ENCODE results near the gene OSBPL9. TPM values are rescaled to one million over a fixed set of nuclear protein-coding genes. Genes with fewer than 3 reads are reported as not detected.

Gene OSBPL9
- total RNA-seq, 4 donors from 2014 or later: 95.6 to 272 (median 128) TPM

DNA sequence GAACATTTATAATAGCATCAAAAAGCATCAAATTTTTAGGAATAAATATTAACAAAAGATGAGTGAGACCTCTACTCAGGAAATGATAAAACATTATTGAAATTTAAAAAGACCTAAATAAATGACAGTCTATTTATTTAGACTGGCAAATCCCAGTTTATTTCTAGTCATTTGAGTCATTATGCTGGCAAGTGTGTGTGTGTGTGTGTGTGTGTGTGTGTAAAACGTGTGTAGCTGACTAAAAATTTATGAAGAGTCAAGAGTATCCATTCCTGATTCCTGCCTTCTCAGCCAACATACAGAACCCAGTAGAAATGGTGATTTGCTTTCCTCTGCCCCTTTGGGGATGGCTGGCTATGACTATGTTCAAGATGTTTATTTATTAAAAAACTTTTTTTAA is 46.2 kb downstream of the OSBPL9 start:
- DNase-seq: no peak
- Histone ChIP-seq H3K4me1 (peaks cover 8 to 15% of the 10 kb centered on the region in 2 donors), H3K4me3 (replicated peaks in 1 of 3) (no peak overlapping the region), H3K9me3 (no peaks in the 10 kb centered on the region), H3K27me3 (no peaks in the 10 kb centered on the region), H3K36me3 (no peaks in the 10 kb centered on the region), H3K27ac (no peak overlapping the region)
- 65 to 79% methylated on average over 1 of the region's 1 CpG for WGBS, 2 donors
- intact Hi-C loops (cut with DNase I): no loop called here
- no peak for TF ChIP-seq POLR2A (IDR thresholded peaks at IDR 0.05)

DNA sequence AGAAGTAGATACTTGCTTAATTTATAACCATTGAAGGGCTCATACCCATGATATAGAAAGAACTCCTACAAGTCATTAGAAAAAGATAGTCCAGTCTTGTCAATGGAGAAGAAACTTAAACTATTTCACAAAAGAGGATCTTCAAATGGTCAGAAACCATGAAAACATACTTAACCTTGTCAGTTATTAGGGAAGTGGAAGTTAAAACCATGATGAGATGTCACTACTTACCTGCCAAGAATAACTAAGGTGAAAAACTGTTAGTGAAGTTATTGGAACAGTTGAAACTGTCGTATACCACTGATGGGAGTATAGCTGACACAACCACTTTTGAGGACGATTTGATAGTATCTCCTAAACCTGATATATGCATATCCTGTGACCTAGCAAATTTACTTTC is 46.8 kb downstream of the OSBPL9 start:
- 94 to 98% methylated on average over 2 of the region's 2 CpGs for WGBS, 2 donors
- H3K27me3 ChIP-seq: no peaks in the 10 kb centered on the region
- H3K9me3 ChIP-seq: no peaks in the 10 kb centered on the region
- DNase-seq: no peak
- intact Hi-C loops (cut with DNase I): no loop called here
- peaks cover 8 to 15% of the 10 kb centered on the region in 2 donors for H3K4me1 ChIP-seq
- TF ChIP-seq, protein P1, sequence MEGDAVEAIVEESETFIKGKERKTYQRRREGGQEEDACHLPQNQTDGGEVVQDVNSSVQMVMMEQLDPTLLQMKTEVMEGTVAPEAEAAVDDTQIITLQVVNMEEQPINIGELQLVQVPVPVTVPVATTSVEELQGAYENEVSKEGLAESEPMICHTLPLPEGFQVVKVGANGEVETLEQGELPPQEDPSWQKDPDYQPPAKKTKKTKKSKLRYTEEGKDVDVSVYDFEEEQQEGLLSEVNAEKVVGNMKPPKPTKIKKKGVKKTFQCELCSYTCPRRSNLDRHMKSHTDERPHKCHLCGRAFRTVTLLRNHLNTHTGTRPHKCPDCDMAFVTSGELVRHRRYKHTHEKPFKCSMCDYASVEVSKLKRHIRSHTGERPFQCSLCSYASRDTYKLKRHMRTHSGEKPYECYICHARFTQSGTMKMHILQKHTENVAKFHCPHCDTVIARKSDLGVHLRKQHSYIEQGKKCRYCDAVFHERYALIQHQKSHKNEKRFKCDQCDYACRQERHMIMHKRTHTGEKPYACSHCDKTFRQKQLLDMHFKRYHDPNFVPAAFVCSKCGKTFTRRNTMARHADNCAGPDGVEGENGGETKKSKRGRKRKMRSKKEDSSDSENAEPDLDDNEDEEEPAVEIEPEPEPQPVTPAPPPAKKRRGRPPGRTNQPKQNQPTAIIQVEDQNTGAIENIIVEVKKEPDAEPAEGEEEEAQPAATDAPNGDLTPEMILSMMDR (IDR thresholded peaks at IDR 0.05): no peak
- no peak for TF ChIP-seq POLR2A (IDR thresholded peaks at IDR 0.05)
- H3K4me3 ChIP-seq (replicated peaks in 1 of 3): no peak overlapping the region
- H3K36me3 ChIP-seq: no peaks in the 10 kb centered on the region
- no peak overlapping the region for H3K27ac ChIP-seq

DNA sequence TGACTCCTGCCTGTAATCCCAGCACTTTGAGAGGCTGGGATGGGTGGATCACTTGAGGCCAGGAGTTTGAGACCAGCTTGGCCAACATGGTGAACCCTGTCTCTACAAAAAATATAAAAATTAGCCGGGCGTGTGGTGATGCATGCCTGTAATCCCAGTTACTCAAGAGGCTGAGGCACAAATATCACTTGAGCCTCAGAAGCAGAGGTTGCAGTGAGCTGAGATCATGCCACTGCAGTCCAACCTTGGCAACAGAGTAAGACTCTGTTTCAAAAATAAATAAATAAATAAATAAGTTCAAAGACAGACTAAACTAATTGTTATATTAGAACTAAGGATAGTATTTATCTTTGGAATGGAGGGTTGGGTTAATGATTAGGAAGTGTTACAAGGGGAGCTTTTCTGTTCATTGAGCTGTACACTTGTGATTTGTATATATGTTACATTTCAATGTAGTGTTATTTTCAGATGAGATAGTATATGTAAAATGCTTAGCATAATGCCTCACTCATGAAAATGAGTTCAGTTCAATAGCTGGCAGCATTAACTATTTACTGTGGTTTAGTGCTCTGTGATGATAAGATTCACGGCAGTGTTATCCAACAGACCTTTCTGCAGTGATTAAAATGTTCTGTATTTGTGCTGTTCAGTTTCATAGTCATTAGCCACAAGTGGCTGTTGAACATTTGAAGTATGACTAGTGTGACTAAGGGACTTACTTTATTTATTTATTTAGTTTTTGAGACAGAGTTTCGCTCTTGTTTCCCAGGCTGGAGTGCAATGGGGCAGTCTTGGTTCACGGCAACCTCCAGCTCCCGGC is 47.7 kb downstream of the OSBPL9 start:
- 88 to 89% methylated on average over 6 of the region's 6 CpGs for WGBS, 2 donors
- TF ChIP-seq, protein P1 (IDR thresholded peaks at IDR 0.05): no peak
- no peak for TF ChIP-seq POLR2A (IDR thresholded peaks at IDR 0.05)
- intact Hi-C loops (cut with DNase I): no loop called here

DNA sequence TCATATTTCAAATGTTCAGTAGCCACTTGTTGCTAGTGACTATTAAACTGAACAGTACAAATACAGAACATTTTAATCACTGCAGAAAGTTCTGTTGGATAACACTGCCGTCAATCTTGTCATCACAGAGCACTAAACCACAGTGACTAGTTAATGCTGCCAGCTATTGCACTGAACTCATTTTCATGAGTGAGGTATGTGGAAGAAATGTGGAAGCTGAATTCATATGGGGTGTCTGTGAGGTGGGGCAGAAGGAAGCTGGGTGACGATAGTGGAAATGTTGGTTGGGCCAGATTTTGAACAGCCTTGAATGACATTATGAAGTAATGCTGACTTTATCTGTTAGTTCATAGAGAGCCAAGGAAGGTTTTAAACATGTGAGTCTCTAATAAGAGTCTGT is 49.6 kb downstream of the OSBPL9 start:
- H3K27ac ChIP-seq: no peak overlapping the region
- 78 to 93% methylated on average over 2 of the region's 2 CpGs for WGBS, 2 donors
- intact Hi-C loops (cut with DNase I): no loop called here

More for the DNA sequence above, 47.7 kb downstream of the OSBPL9 start:
- Histone ChIP-seq H3K36me3 (no peaks in the 10 kb centered on the region), H3K27me3 (no peaks in the 10 kb centered on the region), H3K4me3 (replicated peaks in 1 of 3) (no peak overlapping the region), H3K4me1 (peaks cover 8 to 15% of the 10 kb centered on the region in 2 donors), H3K9me3 (no peaks in the 10 kb centered on the region), H3K27ac (no peak overlapping the region)
- DNase-seq: no peak

DNA sequence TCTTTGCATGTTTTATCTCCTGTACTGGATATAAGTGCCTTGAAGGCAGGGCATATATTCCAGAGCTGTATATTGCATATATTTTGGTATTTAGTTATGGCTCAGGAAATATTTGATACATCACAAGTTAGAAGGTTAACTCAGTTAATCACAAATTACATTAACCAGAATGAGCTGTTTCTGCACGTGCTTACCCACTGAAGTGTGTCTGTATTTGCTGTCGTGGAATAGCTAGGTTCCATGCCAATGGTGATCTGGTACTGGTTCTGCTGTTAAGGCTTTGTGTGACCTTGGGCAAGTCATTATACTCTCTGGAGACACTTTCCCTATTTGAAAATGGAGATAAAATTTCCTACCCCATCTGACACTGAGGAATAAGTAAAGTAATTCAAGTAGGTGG is 50.7 kb downstream of the OSBPL9 start:
- Histone ChIP-seq H3K4me3 (replicated peaks in 1 of 3) (no peak overlapping the region), H3K9me3 (no peaks in the 10 kb centered on the region), H3K27ac (no peak overlapping the region), H3K4me1 (peaks cover 3 to 8% of the 10 kb centered on the region in 2 donors), H3K36me3 (no peaks in the 10 kb centered on the region), H3K27me3 (no peaks in the 10 kb centered on the region)
- WGBS, 2 donors: 88 to 100% methylated on average over 2 of the region's 2 CpGs
- DNase-seq: no peak
- intact Hi-C loops (cut with DNase I): no loop called here
- TF ChIP-seq, protein P1 (IDR thresholded peaks at IDR 0.05): no peak
- no peak for TF ChIP-seq POLR2A (IDR thresholded peaks at IDR 0.05)

More for the DNA sequence above, 49.6 kb downstream of the OSBPL9 start:
- no peaks in the 10 kb centered on the region for H3K36me3 ChIP-seq
- H3K27me3 ChIP-seq: no peaks in the 10 kb centered on the region
- H3K4me1 ChIP-seq: peaks cover 3 to 8% of the 10 kb centered on the region in 2 donors
- no peak for TF ChIP-seq POLR2A (IDR thresholded peaks at IDR 0.05)
- TF ChIP-seq, protein P1 (IDR thresholded peaks at IDR 0.05): no peak
- no peak overlapping the region for H3K4me3 ChIP-seq (replicated peaks in 1 of 3)
- no peaks in the 10 kb centered on the region for H3K9me3 ChIP-seq
- DNase-seq: no peak
